ENCODE data around the gene EFNA2. TPM values are rescaled to one million over a fixed set of nuclear protein-coding genes. Genes with fewer than 3 reads are reported as not detected.
"Not testable (repeated sequence)": the region's sequence is repeated elsewhere in the genome, so short reads cannot be mapped to it uniquely, and the experiment has no call there.

The EFNA2 gene
- not detected for total RNA-seq
- long read RNA-seq, result 0 reads

DNA sequence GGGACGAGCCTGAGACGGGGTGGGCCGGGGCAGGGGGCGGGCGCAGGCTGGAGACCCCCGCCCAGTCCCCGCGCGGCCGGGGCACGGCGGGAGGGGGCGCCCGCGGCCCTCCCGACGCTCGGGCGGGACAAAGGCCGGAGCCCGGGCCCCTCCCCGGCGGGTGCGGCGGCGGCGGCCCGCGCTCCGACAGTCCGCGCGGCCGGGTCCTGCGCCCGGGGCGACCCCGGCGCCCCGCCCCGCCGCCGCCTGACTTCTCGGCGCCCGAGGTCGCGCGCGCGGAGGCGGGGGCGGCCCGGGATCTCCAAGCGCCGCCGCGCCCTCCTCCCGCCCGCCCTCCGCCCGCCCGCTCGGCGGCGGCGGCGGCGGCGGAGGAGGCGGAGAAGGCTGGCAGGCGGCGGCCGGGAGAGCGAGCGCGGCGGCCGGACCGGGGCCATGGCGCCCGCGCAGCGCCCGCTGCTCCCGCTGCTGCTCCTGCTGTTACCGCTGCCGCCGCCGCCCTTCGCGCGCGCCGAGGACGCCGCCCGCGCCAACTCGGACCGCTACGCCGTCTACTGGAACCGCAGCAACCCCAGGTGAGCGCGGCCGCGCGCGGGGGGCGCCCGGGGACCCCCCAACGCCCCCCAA is at the start of gene EFNA2:
EFNA2 (plus strand) TSS at position 137 of the 624 bp plus-strand sequence; CDS start at position 433, 296 bp downstream.
- DNase-seq (ENCODE audit: missing footprints), result no peak
- no peak for ATAC-seq
- intact Hi-C loops (cut with DNase I), result no loop called here

DNA sequence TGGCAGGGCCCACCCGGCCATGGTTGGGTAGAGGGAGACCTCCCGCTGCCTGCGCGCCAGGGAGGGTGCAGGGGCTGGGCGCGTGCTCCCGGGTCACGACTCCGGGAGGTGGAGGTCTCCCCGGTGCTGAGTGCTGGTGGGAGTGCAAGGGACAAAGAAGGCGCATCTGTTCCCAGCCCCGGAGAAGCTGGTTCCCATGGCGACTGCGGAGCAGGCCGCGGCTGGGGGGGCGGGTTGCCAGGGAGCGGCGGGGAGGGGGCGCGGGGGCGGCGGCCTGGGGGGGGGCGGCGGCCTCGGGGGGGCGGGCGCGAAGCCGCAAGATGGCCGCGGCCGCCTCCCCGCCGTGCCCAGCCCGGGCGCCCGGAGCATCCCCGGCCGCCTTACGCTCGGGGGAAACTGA is 49.1 kb upstream of the EFNA2 start:
- no peak for DNase-seq (ENCODE audit: missing footprints)
- intact Hi-C loops (cut with DNase I), result no loop called here
- no peak for ATAC-seq

DNA sequence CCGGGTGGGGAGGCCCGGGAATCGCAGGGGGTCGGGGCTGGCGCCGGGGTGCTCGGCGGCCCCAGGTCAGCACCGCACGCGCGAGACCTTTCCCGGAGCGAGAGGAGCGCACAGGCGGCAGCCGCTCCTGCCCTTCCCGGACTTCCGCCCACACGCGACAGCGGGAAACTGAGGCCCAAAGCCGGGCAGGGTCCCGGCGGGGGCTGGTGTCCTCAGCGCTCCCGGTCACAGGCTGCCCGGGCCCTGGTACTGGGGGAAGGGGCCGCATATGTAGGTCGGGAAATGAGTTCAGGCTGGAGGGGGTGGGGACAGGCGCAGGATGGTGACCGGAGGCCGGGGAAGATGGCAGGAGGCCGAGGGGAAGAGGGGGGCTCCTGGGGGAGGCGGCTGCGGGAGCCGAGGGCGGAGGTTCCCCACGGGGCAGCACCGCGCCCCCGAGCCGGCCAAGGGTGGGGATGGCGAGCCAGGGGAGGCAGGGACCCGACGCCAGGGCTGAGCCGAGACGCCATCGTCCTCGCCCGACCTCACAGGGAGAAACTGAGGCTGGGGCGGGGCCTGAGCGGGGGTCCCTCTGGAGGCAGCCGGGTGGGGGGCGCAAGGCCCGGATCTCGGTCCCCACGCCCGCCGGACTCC is 48.5 kb upstream of the EFNA2 start:
- intact Hi-C loops (cut with DNase I), result no loop called here
- no peak for ATAC-seq

DNA sequence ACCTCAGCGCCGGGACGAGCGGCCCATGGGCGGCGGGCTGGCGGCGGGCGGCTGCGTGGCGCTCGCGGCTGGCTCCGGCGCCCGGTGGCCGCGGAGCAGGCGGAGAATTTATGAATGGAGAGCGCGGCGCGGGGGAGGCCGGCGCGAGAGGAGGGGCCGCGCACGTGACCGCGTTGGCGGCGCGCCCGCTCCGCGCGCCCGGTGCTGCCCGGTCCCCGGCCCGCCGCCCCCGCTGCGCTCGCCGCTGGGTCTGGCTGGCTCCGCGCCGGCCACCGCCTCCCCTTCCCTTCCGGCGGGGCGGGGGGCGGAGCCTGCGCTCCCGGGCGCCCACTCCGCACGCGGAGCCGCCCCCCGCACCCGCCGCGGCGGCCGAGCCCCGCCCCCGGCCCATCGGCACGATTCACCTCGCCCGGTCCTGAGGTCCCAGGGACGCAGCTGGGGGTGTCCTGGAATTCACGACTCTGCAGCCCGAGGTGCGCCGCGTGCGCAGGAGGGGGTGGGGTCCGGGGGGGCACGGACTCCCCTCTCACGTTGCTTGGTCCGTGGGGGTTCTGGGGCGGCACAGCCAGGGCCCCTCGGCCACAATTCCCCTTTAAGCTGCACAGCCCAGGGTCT is 47.8 kb upstream of the EFNA2 start, which contains the start of gene CBARP:
CBARP (minus strand) TSS at position 252 of the 615 bp plus-strand sequence. CDS start 1,905 bp downstream, outside the sequence.
- no peak for ATAC-seq
- DNase-seq (ENCODE audit: missing footprints), result no peak

More for the DNA sequence above, 48.5 kb upstream of the EFNA2 start:
- no peak for DNase-seq (ENCODE audit: missing footprints)

DNA sequence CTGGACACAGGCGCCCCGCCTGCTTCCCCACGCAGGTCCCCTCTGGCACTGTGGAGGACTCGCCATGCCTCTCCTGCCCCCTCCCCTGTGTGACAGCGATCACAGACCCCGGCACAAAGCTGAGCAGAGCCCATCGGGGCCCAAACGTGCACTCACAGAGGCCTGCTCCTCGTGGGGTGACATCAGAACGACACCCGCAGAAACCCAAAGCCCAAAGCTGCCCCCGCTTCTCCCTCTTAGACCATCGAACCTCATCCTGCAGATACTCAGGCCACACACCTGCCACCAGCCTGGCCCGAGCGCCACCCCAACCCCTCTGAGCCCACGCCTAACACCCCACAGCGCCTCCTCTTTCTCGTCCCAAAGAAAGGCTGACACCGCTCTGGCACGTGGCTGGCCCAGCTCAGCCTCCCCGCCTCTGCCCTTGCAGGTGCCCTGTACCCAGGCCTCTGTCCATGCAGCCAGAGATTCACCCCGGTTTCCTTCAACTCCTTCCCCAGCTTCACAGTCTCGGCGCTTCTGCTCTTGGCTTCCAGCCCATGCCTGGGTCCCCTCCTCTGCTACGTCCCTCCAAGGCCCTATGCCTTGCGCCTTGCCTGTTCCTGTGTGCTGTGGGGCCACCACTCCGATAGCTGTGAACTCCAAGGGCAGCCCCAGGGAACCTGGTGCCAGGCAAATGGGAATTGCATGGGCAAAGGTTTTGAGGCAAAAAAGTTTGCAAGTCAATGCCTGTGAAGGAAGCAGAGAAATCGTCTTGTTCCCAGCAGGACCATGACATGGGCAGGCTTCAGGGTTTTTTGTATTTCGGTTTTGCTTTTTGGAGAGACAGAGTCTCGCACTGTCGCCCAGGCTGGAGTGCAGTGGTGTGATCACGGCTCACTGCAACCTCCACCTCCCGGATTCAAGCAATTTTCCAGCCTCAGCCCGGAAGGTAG is 47.0 kb upstream of the EFNA2 start:
- intact Hi-C loops (cut with DNase I), result no loop called here
- no peak for ATAC-seq
- DNase-seq (ENCODE audit: missing footprints), result no peak

More for the DNA sequence above, 47.8 kb upstream of the EFNA2 start, which contains the start of gene CBARP:
- intact Hi-C loops (cut with DNase I), result no loop called here

DNA sequence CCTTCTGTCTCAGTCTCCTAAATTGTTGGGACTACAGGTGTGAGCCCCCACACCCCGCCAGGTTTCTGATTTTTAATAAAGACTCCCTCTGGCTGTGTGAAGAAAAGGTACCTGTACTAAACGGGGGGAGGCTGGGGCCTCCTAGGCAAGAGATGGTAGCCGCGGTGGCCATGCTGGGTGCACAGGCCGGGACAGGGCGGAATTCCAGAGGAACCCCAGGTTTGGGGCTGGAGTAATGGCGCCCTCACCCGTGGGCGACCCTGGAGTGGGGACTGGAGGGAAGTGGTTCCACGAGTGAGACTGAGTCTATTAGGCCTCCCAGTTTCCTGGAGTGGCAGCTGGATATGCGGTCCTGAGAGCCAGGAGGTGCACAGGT is 46.3 kb upstream of the EFNA2 start:
- DNase-seq (ENCODE audit: missing footprints) (no peak), ATAC-seq (no peak)
- intact Hi-C loops (cut with DNase I), result no loop called here

DNA sequence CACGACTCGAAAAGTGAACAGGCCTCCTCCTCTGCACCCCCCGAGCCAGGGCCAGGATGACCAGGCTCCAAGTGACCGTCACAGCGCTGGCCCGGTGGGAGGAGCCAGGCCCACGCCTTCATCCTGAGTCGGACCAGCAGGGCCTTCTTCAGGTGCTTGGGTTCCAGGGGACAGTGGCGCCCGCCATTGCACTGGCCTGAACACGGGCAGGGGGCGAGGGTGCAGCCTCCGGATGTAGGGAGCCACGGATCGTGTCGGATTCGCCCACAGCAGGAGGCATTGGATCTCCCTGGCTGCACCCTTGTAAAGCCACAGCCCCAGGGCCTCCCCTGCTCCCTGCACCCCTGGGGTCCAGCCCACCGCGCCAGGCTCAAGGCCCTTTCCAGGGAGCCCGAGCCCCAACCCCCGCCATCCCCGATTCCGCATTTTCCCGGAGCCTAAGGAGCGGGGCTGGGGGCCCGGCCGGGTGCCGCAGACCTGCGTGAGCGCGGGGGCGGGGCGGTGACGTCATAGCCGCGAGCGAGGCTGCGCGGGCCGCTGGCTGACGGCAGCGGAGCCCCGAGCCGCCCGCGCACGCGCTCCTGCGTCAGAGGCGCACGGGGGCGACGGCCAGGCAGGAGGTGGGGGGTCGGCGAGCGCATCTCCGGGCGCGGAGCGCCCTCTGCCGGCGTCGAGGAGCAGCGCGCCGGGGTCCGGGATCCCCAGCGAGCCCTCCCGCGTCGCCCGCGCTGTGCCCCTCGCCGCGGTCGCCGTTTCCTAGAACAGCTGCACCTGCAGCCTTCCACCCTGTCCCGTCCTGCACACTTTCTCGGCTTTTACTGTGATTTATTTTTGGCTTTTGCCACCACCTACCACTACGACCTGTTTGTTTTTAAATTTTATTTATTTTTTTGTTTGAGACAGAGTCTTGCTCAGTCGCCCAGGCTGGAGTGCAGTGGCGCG is 45.6 kb upstream of the EFNA2 start:
- intact Hi-C loops (cut with DNase I), result loop anchor here (1.0 to 10.0 kb wide), 4 partner anchors 19 to 445 kb away; partner anchors contain the start of genes ARID3A and PTBP1
- DNase-seq (ENCODE audit: missing footprints) (peak; percentile 95), ATAC-seq (peak; percentile 54)

DNA sequence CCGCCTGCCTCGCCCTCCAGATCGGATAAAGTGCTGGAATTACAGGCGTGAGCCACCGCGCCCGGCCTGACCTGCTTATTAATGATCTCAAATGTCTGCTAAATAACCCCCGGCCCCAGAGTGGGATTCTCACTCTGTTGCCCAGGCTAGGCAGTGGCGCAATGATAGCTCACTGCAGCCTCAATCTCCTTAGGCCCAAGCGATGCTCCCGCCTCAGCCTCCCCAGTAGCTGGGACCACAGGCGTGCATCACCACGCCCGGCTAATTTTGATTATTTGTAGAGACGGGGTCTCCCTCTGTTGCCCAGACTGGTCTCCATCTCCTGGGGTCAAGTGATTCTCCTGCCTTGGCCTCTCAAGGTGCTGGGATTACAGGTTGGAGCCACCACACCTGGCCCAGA is 44.7 kb upstream of the EFNA2 start:
- intact Hi-C loops (cut with DNase I), result loop anchor here (1.0 to 10.0 kb wide), 4 partner anchors 20 to 446 kb away; partner anchors contain the start of genes ARID3A and PTBP1
- DNase-seq (ENCODE audit: missing footprints), result no peak

DNA sequence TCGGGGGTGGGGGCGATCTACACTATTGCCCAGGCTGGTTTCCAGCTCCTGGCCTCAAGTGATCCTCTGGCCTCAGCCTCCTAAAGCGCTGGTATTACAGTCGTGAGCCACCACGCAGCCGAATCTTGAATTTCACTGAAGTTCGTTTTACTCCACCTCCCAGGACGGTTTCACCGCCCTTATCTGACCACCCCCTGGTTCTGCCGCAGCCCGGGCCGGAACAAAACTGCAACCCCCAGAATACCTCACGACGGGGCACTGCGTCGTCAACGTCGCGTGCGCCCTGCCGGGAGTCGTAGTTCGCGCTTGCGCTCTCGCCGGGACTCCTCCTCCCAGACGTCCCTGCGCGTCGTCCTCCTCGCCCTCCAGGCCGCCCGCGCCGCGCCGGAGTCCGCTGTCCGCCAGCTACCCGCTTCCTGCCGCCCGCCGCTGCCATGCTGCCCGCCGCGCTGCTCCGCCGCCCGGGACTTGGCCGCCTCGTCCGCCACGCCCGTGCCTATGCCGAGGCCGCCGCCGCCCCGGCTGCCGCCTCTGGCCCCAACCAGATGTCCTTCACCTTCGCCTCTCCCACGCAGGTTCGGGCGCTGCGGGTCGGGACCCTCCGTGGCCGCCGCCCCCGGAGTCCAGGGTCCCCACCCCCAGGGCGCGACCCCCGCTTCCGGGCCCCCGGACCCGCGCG is 44.1 kb upstream of the EFNA2 start, which contains the start of gene ATP5F1D:
ATP5F1D (plus strand) TSS at position 335 of the 679 bp plus-strand sequence; CDS start at position 435, 100 bp downstream.
- DNase-seq (ENCODE audit: missing footprints) (peak; percentile 97), ATAC-seq (peak; percentile 64)
- intact Hi-C loops (cut with DNase I), result loop anchor here (2.0 to 10.0 kb wide), 3 partner anchors 129 to 447 kb away; partner anchors contain the start of genes ARID3A and PTBP1

More for the DNA sequence above, 44.7 kb upstream of the EFNA2 start:
- ATAC-seq, result no peak

DNA sequence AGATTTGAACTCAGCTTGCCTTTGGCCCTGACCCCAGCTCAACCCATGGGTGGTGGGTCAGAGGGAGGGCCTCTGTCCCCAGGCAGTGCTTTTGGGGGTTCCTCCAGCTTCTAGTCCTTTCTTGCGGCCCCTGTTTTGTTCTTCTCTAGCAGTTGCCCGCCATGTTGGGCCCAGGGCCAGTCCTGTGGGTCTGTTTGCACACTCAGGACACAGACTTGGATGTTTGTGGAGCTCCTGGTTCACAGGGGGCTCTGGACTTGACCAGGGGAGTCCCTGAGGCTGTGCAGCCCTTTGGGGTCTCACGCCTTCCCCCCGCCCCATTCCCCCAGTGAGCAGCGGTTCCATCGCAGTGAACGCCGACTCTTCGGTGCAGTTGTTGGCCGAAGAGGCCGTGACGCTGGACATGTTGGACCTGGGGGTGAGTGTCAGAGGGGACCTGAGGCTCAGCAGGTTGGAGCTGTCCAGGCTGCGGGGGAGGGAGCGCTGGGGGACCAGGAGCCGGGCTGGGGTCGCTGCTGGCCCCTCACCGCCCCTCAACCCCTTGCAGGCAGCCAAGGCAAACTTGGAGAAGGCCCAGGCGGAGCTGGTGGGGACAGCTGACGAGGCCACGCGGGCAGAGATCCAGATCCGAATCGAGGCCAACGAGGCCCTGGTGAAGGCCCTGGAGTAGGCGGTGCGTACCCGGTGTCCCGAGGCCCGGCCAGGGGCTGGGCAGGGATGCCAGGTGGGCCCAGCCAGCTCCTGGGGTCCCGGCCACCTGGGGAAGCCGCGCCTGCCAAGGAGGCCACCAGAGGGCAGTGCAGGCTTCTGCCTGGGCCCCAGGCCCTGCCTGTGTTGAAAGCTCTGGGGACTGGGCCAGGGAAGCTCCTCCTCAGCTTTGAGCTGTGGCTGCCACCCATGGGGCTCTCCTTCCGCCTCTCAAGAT is 41.6 kb upstream of the EFNA2 start:
- intact Hi-C loops (cut with DNase I), result loop anchor here (1.0 to 10.0 kb wide), 3 partner anchors 23 to 449 kb away; partner anchors contain the start of genes ARID3A and PTBP1
- ATAC-seq, result peak; percentile 45

DNA sequence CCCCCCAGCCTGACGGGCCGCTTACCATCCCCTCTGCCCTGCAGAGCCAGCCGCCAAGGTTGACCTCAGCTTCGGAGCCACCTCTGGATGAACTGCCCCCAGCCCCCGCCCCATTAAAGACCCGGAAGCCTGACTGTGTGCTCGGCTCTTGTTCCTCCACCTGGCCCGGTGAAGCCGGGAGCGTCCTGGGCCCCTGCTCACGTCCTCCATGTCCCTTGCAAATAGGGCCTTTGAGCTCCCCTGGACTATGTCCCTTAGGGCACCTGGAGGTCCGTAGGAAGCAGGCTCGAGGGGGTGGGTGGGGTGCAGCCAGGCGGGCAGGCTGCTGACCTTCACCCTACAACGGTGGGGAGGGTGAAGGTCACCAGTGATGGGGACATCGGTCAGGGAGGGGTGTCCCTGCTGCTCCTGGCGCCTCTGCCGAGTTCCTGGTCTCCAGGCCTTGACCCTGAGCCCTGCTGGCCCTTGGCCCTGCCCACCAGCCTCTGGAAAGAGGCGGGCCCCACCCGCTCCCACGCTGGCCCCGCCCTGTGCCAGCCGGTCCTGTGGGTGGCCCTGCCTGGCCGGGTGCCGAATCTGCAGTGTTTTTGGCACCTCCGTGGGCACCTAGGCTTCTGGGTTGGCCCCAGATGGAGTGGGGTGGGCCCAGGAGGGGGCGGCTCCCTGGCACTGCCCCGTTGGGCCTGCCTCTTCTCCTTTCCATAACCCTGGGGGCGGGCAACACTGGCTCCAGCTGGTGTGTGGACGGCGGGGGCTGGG is 40.8 kb upstream of the EFNA2 start:
- intact Hi-C loops (cut with DNase I), result loop anchor here (1.0 to 10.0 kb wide), 4 partner anchors 22 to 450 kb away; partner anchors contain the start of genes ARID3A, NDUFS7 and PTBP1
- DNase-seq (ENCODE audit: missing footprints) (peak; percentile 89), ATAC-seq (peak; percentile 24)

More for the DNA sequence above, 41.6 kb upstream of the EFNA2 start:
- peak; percentile 95 for DNase-seq (ENCODE audit: missing footprints)

DNA sequence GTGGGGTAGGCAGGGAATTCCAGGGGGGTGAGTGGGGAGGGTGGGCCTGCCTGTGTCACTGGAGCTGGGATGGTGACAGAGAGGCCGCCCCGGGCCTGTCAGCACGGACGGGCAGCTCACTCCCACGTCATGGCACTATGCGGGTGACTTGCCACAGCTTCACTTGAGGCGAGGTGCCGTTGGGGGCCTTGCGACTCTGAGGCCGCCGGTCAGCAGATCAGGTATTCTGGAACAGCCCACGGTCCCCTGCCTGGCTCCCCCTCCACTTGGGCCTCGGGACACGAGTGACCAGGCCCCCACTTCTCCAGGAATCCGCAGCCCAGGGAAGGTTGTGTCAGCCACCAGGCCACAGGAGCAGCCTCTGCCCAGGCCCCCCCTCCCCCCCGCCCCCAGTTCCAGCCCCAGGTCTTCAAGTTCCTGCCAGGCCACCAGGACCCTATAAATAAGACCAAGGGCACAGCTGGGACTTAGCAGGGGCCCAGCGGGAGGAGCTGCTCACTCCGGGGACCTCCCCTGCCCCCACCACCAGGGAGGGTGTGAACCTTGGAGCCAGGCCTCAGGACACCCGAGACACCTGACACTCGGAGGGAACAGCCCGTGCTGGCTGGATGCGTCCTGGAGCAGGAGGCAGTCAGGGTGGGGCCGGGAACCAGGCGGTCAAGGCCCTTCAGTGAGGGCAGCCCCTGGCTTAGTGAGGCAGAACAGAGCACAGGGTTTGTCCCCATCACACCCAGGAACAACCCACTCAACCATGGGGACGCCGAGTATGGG is 40.0 kb upstream of the EFNA2 start:
- ATAC-seq (peak; percentile 37), DNase-seq (ENCODE audit: missing footprints) (peak; percentile 86)
- intact Hi-C loops (cut with DNase I), result loop anchor here (1.0 to 10.0 kb wide), 3 partner anchors 138 to 451 kb away; partner anchors contain the start of genes ARID3A, NDUFS7 and PTBP1

DNA sequence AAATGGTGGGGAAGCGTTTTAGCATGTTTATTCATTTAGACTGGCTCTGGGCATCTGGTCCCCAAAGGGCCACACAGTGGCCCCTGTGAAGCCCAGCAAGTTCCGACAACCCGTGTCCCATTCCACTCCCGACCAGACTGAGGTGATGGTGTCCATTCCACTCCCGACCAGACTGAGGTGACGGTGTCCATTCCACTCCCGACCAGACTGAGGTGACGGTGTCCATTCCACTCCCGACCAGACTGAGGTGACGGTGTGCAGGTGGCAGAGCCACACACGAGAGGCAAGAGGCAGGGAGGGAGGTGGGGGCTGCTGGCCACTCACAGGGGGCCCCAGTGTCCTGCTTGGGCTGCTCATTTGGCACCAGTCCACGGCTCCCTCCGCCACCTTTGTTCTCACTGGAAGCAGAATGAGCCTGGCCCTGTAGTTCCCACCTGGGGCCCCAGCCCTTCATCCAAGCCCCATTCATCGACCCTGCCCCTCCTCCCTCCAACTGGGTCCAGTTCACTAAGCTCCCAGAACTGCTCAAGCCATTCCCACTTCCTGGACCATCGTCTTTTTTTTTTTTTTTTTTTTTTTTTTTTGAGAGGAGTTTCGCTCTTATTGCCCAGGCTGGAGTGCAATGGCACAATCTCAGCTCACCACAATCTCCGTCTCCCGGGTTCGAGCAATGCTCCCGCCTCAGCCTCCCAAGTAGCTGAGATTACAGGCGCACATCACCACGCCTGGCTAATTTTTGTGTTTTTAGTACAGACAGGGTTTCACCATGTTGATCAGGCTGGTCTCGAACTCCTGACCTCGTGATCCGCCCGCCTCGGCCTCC is 39.2 kb upstream of the EFNA2 start:
- DNase-seq (ENCODE audit: missing footprints), result peak; percentile 71
- intact Hi-C loops (cut with DNase I), result loop anchor here (10.0 kb wide), 2 partner anchors 322 to 452 kb away; partner anchors contain the start of genes ARID3A and PTBP1
- not testable (repeated sequence) for ATAC-seq
